ENCODE results near the gene GLIS1.

- TF ChIP-seq CTCF (IDR thresholded peaks at IDR 0.05; ENCODE audit: insufficient read depth, low read length, poor library complexity, severe bottlenecking) (no peak), EZH2phosphoT487 (conservative IDR thresholded peaks at IDR 0.05; ENCODE audit: low read length) (no peak)
Measured at GRCh38 chr1:53763911-53764310, 24.9 kb upstream of the GLIS1 start.
